MM.1S (cell line): Measurements from ENCODE around the gene BNIP3.

Experiments used
- EZH2 ChIP-seq: fragments of 300-600 bp; sonication (generic); optimal IDR thresholded peaks from 2 replicates; pipeline ENCODE3; 2017; ENCODE audit warnings: low read depth, mild to moderate bottlenecking, antibody characterized with exemption, low read length, mixed read lengths
- EZH2phosphoT487 ChIP-seq: fragments of 300-600 bp; sonication (generic); IDR thresholded peaks from 2 replicates; pipeline ENCODE4 v1.6.1; 2018; ENCODE audit warnings: antibody characterized with exemption, low read length
- TF ChIP-seq, protein P1 (sequence below): fragments of 300-600 bp; sonication (generic); IDR thresholded peaks from 2 replicates; pipeline ENCODE4 v1.5.1; 2016; ENCODE audit warnings: antibody characterized with exemption, low read length, mixed read lengths

GRCh38 chr10:131979336-131979735 is 2.4 kb downstream of the BNIP3 start:
- TF ChIP-seq, protein P1, sequence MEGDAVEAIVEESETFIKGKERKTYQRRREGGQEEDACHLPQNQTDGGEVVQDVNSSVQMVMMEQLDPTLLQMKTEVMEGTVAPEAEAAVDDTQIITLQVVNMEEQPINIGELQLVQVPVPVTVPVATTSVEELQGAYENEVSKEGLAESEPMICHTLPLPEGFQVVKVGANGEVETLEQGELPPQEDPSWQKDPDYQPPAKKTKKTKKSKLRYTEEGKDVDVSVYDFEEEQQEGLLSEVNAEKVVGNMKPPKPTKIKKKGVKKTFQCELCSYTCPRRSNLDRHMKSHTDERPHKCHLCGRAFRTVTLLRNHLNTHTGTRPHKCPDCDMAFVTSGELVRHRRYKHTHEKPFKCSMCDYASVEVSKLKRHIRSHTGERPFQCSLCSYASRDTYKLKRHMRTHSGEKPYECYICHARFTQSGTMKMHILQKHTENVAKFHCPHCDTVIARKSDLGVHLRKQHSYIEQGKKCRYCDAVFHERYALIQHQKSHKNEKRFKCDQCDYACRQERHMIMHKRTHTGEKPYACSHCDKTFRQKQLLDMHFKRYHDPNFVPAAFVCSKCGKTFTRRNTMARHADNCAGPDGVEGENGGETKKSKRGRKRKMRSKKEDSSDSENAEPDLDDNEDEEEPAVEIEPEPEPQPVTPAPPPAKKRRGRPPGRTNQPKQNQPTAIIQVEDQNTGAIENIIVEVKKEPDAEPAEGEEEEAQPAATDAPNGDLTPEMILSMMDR, result no peak
- TF ChIP-seq EZH2 (no peak), EZH2phosphoT487 (no peak)
